ENCODE data around the gene RPS6KA5.

RPS6KA5 gene

GRCh38 chr14:91084516-91084915 is 24.1 kb upstream of the RPS6KA5 start:
- ChIA-PET POLR2A (ENCODE audit: low non-redundant PET) (no interaction called here), CTCF (interaction anchor here (1.1 kb wide), 1 partner anchor 31 kb away, joined by 3 read pairs; no protein-coding TSS in a partner anchor)
- DNase-seq (ENCODE audit: low spot score): no peak
- no peak overlapping the region for H3K27ac ChIP-seq
- no peak for TF ChIP-seq CTCF (conservative IDR thresholded peaks at IDR 0.05; ENCODE audit: low read depth)

- POLR2A ChIA-PET (ENCODE audit: low non-redundant PET): no interaction called here
- CTCF ChIA-PET: interaction anchor here (0.7 kb wide), 1 partner anchor 94 kb away, joined by 3 read pairs; no protein-coding TSS in a partner anchor
- H3K27ac ChIP-seq: no peak overlapping the region
- DNase-seq (ENCODE audit: low spot score): no peak
- no peak for TF ChIP-seq CTCF (conservative IDR thresholded peaks at IDR 0.05; ENCODE audit: low read depth)
Observed at GRCh38 chr14:91082282-91082681, 21.8 kb upstream of the RPS6KA5 start.

GRCh38 chr14:91080071-91080470 is 19.6 kb upstream of the RPS6KA5 start:
- ChIA-PET POLR2A (ENCODE audit: low non-redundant PET) (no interaction called here), CTCF (interaction anchor here (0.6 kb wide), 1 partner anchor 1028 kb away, joined by 3 read pairs; no protein-coding TSS in a partner anchor)
- no peak overlapping the region for H3K27ac ChIP-seq
- no peak for TF ChIP-seq CTCF (conservative IDR thresholded peaks at IDR 0.05; ENCODE audit: low read depth)
- DNase-seq (ENCODE audit: low spot score): no peak

- TF ChIP-seq CTCF (conservative IDR thresholded peaks at IDR 0.05; ENCODE audit: low read depth): no peak
- H3K27ac ChIP-seq: no peak overlapping the region
- no peak for DNase-seq (ENCODE audit: low spot score)
- CTCF ChIA-PET: no interaction called here
- POLR2A ChIA-PET (ENCODE audit: low non-redundant PET): no interaction called here
Observed at GRCh38 chr14:91078095-91078737, 17.8 kb upstream of the RPS6KA5 start.

GRCh38 chr14:91075553-91075952 is 15.1 kb upstream of the RPS6KA5 start:
- DNase-seq (ENCODE audit: low spot score): no peak
- ChIA-PET CTCF (no interaction called here), POLR2A (ENCODE audit: low non-redundant PET) (no interaction called here)
- no peak overlapping the region for H3K27ac ChIP-seq
- TF ChIP-seq CTCF (conservative IDR thresholded peaks at IDR 0.05; ENCODE audit: low read depth): no peak

GRCh38 chr14:91070572-91070971 is 10.1 kb upstream of the RPS6KA5 start:
- CTCF ChIA-PET: no interaction called here
- no peak for TF ChIP-seq CTCF (conservative IDR thresholded peaks at IDR 0.05; ENCODE audit: low read depth)
- no peak for DNase-seq (ENCODE audit: low spot score)
- POLR2A ChIA-PET (ENCODE audit: low non-redundant PET): no interaction called here
- no peak overlapping the region for H3K27ac ChIP-seq
